Nephron progenitor cell (in vitro differentiated cells): ENCODE results near the gene PFDN1.

Experiments
- DNase-seq: peaks from one replicate; pipeline ENCODE4 v3.0.0; 2021
- H3K27ac Mint-ChIP-seq: 2 replicates; pipeline ENCODE4 v1.8.0; 2021; ENCODE audit warnings: mild to moderate bottlenecking, moderate library complexity, mixed read lengths
- H3K27me3 Mint-ChIP-seq: 2 replicates; pipeline ENCODE4 v1.8.0; 2021; ENCODE audit warnings: mild to moderate bottlenecking, low read depth, mixed read lengths; ENCODE audit not compliant: poor library complexity
- H3K36me3 Mint-ChIP-seq: 2 replicates; pipeline ENCODE4 v1.8.0; 2021; ENCODE audit warnings: low read depth, mixed read lengths
- H3K4me1 Mint-ChIP-seq: 2 replicates; pipeline ENCODE4 v1.8.0; 2021; ENCODE audit warnings: mixed read lengths
- H3K4me3 Mint-ChIP-seq: 2 replicates; pipeline ENCODE4 v1.8.0; 2021; ENCODE audit warnings: mild to moderate bottlenecking, moderate library complexity, mixed read lengths
- H3K9me3 Mint-ChIP-seq: 2 replicates; pipeline ENCODE4 v1.8.0; 2021; ENCODE audit warnings: mild to moderate bottlenecking, moderate library complexity, mixed read lengths
- TF ChIP-seq, protein P1 (sequence below): fragments of 200-600 bp; sonication (generic); IDR thresholded peaks from 2 replicates; pipeline ENCODE4 v1.5.0; 2021; ENCODE audit warnings: antibody characterized with exemption

PFDN1 gene

GRCh38 chr5:140222416-140222815, 80.5 kb downstream of the PFDN1 start:
- Mint-ChIP-seq H3K27ac (no peak overlapping the region), H3K4me3 (no peak overlapping the region), H3K4me1 (peaks cover 18% of the 10 kb centered on the region)

DNA sequence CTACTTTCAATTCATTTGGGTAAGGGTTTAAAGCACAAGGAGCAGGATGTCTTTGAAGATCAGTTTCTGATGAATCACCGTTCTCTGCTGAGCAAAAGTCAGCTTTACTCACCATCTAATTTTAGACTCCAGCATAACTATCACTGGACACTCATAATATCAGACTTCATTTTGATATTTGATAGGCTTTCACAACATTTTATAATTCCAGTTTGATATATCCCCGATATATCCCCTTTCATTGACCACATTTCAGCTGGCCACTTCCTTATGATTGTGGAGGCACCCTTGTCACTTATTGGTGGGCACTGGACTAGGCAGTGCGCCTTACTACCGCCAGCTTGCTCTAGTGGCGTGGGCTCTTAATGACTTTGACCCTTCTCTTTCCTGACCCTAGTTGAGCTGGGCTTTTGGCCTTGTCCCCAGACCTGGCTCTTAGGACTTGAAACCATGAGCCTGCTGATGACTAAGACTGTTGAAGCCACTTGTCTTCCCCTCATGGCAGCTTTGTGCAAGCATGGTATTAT, 81.1 kb downstream of the PFDN1 start:
- peaks cover 3% of the 10 kb centered on the region for H3K27me3 Mint-ChIP-seq
- H3K4me3 Mint-ChIP-seq, result no peak overlapping the region
- peaks cover 7% of the 10 kb centered on the region for H3K36me3 Mint-ChIP-seq
- no peak for DNase-seq
- peaks cover 18% of the 10 kb centered on the region for H3K4me1 Mint-ChIP-seq
- TF ChIP-seq, protein P1, sequence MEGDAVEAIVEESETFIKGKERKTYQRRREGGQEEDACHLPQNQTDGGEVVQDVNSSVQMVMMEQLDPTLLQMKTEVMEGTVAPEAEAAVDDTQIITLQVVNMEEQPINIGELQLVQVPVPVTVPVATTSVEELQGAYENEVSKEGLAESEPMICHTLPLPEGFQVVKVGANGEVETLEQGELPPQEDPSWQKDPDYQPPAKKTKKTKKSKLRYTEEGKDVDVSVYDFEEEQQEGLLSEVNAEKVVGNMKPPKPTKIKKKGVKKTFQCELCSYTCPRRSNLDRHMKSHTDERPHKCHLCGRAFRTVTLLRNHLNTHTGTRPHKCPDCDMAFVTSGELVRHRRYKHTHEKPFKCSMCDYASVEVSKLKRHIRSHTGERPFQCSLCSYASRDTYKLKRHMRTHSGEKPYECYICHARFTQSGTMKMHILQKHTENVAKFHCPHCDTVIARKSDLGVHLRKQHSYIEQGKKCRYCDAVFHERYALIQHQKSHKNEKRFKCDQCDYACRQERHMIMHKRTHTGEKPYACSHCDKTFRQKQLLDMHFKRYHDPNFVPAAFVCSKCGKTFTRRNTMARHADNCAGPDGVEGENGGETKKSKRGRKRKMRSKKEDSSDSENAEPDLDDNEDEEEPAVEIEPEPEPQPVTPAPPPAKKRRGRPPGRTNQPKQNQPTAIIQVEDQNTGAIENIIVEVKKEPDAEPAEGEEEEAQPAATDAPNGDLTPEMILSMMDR, result no peak
- no peak overlapping the region for H3K27ac Mint-ChIP-seq
- no peaks in the 10 kb centered on the region for H3K9me3 Mint-ChIP-seq

More at GRCh38 chr5:140222416-140222815, 80.5 kb downstream of the PFDN1 start:
- DNase-seq, result no peak
- H3K36me3 Mint-ChIP-seq, result peaks cover 7% of the 10 kb centered on the region
- TF ChIP-seq, protein P1, result no peak
- H3K9me3 Mint-ChIP-seq, result no peaks in the 10 kb centered on the region
- H3K27me3 Mint-ChIP-seq, result peaks cover 3% of the 10 kb centered on the region

DNA sequence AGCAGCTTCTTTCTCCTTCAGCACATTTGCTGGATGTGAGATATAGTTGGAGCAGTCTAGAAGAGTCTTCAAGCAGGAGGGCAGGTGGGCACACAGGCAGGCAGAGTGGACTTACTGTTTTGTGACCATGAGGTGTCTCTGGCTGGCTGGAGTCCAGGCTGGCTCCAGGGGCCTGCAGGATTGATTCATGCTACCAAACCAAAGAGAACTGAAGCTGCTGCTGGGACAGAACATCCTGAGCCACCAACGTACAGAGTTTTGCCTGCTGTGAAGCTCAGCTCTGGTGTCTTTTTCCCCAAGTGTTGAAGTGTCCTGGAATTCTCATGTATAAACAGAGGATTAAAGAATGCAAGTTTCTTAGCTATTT, 82.2 kb downstream of the PFDN1 start:
- peaks cover 3% of the 10 kb centered on the region for H3K27me3 Mint-ChIP-seq
- TF ChIP-seq, protein P1, result no peak
- H3K4me3 Mint-ChIP-seq, result no peak overlapping the region
- H3K36me3 Mint-ChIP-seq, result peaks cover 7% of the 10 kb centered on the region
- no peaks in the 10 kb centered on the region for H3K9me3 Mint-ChIP-seq
- no peak overlapping the region for H3K27ac Mint-ChIP-seq
- DNase-seq, result no peak
- peaks cover 18% of the 10 kb centered on the region for H3K4me1 Mint-ChIP-seq

- peaks cover 18% of the 10 kb centered on the region for H3K4me1 Mint-ChIP-seq
- DNase-seq, result no peak
- TF ChIP-seq, protein P1, result no peak
- H3K4me3 Mint-ChIP-seq, result no peak overlapping the region
- no peaks in the 10 kb centered on the region for H3K9me3 Mint-ChIP-seq
- no peak overlapping the region for H3K27ac Mint-ChIP-seq
- peaks cover 3% of the 10 kb centered on the region for H3K27me3 Mint-ChIP-seq
- H3K36me3 Mint-ChIP-seq, result peaks cover 7% of the 10 kb centered on the region
Observed at GRCh38 chr5:140220032-140220697, 82.7 kb downstream of the PFDN1 start.

DNA sequence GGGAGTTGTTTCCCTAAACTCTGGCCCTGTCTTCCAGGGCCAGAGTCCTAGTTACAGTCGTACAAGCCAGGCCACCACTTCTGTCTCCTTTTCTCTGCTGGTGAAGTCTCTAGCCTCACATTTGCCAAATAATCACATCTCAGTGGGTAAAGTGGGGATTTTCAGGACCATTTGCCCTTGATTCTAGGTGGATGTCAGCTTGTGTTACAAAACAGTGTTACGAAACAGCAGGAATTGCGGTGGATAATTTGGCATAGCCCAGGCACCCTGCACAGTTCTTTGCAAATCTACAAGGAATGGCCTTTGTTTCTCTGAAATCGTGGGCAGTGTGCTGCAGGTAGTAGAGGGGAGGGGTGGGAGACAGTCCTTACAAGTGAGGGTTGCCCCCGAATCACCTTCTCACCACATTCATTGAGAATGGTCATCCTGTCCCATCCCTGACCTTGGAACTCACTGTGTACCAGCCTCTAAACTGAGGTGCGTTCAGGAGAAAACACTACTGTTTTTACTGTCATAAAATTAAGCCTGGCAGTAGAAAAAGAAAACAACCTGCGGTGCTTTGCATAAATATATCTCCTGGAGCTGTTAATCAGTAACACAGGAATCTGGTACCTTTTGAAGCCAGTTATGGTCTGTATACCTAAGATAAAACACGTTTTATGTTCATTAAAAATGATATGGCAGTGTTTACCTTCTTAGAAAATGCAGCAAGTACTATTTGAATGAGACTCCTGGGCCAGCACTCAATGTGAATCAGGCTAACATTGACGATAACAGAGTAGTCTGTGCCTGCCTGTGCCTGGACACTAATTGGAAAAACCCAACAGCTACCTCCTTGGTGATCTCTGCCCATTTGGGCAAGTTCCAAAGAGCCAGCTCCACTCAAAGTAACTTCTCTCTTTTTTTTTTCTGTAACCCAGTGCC, 83.6 kb downstream of the PFDN1 start:
- Mint-ChIP-seq H3K4me3 (no peak overlapping the region), H3K27ac (no peak overlapping the region), H3K9me3 (no peaks in the 10 kb centered on the region), H3K4me1 (peaks cover 18% of the 10 kb centered on the region), H3K27me3 (peaks cover 3% of the 10 kb centered on the region), H3K36me3 (peaks cover 7% of the 10 kb centered on the region)
- TF ChIP-seq, protein P1, result no peak
- no peak for DNase-seq
